Fibroblast of lung (primary cell): Measurements from ENCODE around the gene PYGB. TPM values are rescaled to one million over a fixed set of nuclear protein-coding genes. Genes with fewer than 3 reads are reported as not detected.

Experiments
- DNase-seq, 2 donors: peaks; one replicate each; pipeline versions ENCODE4 v3.0.0 to v3.0.0-alpha.2; 2010; ENCODE audit warnings: low read depth in 2 of 2
- H2AFZ ChIP-seq: 2 replicates; pipeline ENCODE4 v1.5.1; 2012; ENCODE audit warnings: low read length, control low read depth, inconsistent platforms
- H3K27ac ChIP-seq: 2 replicates; pipeline ENCODE4 v1.5.1; 2011; ENCODE audit warnings: low read length, control low read depth; ENCODE audit not compliant: insufficient read depth
- H3K27me3 ChIP-seq: 2 replicates; pipeline ENCODE4 v1.5.1; 2011; ENCODE audit warnings: mild to moderate bottlenecking, low read length; ENCODE audit not compliant: control insufficient read depth, insufficient read depth
- H3K36me3 ChIP-seq: 2 replicates; pipeline ENCODE4 v1.5.1; 2011; ENCODE audit warnings: low read length; ENCODE audit not compliant: control insufficient read depth, insufficient read depth
- H3K4me1 ChIP-seq: 2 replicates; pipeline ENCODE4 v1.5.1; 2011; ENCODE audit warnings: low read length; ENCODE audit not compliant: control insufficient read depth, insufficient read depth; ENCODE audit errors: extremely low read depth
- H3K4me2 ChIP-seq: 2 replicates; pipeline ENCODE4 v1.5.1; 2011; ENCODE audit warnings: low read length, control low read depth; ENCODE audit not compliant: insufficient read depth; ENCODE audit errors: extremely low read depth
- H3K4me3 ChIP-seq, 4 experiments: fragments of 200-600 bp in 1 of 4; sonication (generic) in 1 of 4; replicated peaks in 1 of 4; 2 replicates each; pipeline ENCODE4 v1.5.1; 2011 to 2016; ENCODE audit warnings: low read length in 4 of 4, low read depth in 3 of 4, mild to moderate bottlenecking in 3 of 4, control low read depth in 2 of 4, inconsistent platforms in 1 of 4, mixed read lengths in 1 of 4; ENCODE audit not compliant: insufficient read depth in 1 of 4; ENCODE audit errors: control extremely low read depth in 1 of 4
- H3K79me2 ChIP-seq: 2 replicates; pipeline ENCODE4 v1.5.1; 2012; ENCODE audit warnings: mild to moderate bottlenecking, low read length, inconsistent platforms; ENCODE audit not compliant: control insufficient read depth, insufficient read depth
- H3K9ac ChIP-seq: 2 replicates; pipeline ENCODE4 v1.5.1; 2011; ENCODE audit warnings: mild to moderate bottlenecking, low read length, control low read depth; ENCODE audit not compliant: insufficient read depth
- H3K9me3 ChIP-seq: 2 replicates; pipeline ENCODE4 v1.5.1; 2012; ENCODE audit warnings: low read depth, low read length; ENCODE audit not compliant: control insufficient read depth, insufficient read depth
- H4K20me1 ChIP-seq: 2 replicates; pipeline ENCODE4 v1.5.1; 2011; ENCODE audit warnings: low read length; ENCODE audit not compliant: control insufficient read depth, insufficient read depth; ENCODE audit errors: extremely low read depth
- EZH2 ChIP-seq: IDR thresholded peaks from 2 replicates; pipeline ENCODE4 v1.5.1; 2012; ENCODE audit warnings: low read length, control low read depth, mild to moderate bottlenecking; ENCODE audit errors: missing control alignments
- polyA plus RNA-seq, 2 donors: library from polyadenylated mRNA; depleted of rRNA in 1 of 2; stranded (reverse) in 1 of 2; unstranded in 1 of 2; fragments of >200 nt; gene quantifications; 2 replicates each; pipeline ENCODE4 v1.2.1, GENCODE V29; 2011 to 2012; ENCODE audit warnings: missing spikeins in 1 of 2
- total RNA-seq: library from RNA; depleted of rRNA; stranded (reverse); fragments of >200 nt; gene quantifications from 2 replicates; pipeline ENCODE4 v1.2.1, GENCODE V29; 2014
- TF ChIP-seq, protein P1 (sequence below), 2 donors: IDR thresholded peaks in 1 of 2; conservative IDR thresholded peaks in 1 of 2; 1 replicate in 1 of 2; 2 replicates in 1 of 2; pipeline ENCODE4 v1.5.1; 2011 to 2012; ENCODE audit warnings: low read length in 2 of 2, control low read depth in 1 of 2, inconsistent platforms in 1 of 2, low read depth in 1 of 2, mild to moderate bottlenecking in 1 of 2

The PYGB gene
- total and polyA plus RNA-seq, 2 donors (not counting 1 experiment from before 2014, with no cell fraction given), result 37.0 to 89.5 TPM

DNA sequence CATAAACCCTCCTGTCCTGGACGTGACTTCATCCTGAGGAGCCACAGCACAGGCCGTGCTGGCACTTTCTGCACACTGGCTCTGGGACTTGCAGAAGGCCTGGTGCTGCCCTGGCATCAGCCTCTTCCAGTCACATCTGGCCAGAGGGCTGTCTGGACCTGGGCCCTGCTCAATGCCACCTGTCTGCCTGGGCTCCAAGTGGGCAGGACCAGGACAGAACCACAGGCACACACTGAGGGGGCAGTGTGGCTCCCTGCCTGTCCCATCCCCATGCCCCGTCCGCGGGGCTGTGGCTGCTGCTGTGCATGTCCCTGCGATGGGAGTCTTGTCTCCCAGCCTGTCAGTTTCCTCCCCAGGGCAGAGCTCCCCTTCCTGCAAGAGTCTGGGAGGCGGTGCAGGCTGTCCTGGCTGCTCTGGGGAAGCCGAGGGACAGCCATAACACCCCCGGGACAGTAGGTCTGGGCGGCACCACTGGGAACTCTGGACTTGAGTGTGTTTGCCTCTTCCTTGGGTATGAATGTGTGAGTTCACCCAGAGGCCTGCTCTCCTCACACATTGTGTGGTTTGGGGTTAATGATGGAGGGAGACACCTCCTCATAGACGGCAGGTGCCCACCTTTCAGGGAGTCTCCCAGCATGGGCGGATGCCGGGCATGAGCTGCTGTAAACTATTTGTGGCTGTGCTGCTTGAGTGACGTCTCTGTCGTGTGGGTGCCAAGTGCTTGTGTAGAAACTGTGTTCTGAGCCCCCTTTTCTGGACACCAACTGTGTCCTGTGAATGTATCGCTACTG is 22.0 kb upstream of the PYGB start:
- Histone ChIP-seq H3K4me1 (peaks cover 26% of the 10 kb centered on the region), H3K4me3 (no peak overlapping the region), H3K27ac (no peak overlapping the region), H3K9ac (no peak overlapping the region), H3K9me3 (no peaks in the 10 kb centered on the region), H2AFZ (no peak overlapping the region), H4K20me1 (no peaks in the 10 kb centered on the region), H3K27me3 (no peaks in the 10 kb centered on the region), H3K4me2 (no peak overlapping the region), H3K36me3 (peaks cover 8% of the 10 kb centered on the region), H3K79me2 (no peaks in the 10 kb centered on the region)
- TF ChIP-seq, protein P1, sequence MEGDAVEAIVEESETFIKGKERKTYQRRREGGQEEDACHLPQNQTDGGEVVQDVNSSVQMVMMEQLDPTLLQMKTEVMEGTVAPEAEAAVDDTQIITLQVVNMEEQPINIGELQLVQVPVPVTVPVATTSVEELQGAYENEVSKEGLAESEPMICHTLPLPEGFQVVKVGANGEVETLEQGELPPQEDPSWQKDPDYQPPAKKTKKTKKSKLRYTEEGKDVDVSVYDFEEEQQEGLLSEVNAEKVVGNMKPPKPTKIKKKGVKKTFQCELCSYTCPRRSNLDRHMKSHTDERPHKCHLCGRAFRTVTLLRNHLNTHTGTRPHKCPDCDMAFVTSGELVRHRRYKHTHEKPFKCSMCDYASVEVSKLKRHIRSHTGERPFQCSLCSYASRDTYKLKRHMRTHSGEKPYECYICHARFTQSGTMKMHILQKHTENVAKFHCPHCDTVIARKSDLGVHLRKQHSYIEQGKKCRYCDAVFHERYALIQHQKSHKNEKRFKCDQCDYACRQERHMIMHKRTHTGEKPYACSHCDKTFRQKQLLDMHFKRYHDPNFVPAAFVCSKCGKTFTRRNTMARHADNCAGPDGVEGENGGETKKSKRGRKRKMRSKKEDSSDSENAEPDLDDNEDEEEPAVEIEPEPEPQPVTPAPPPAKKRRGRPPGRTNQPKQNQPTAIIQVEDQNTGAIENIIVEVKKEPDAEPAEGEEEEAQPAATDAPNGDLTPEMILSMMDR (conservative IDR thresholded peaks at IDR 0.05 in 1 of 2, IDR thresholded peaks at IDR 0.05 in 1 of 2; ENCODE audit: low read depth in 1 of 2, low read length in 2 of 2), result no peak
- no peak for TF ChIP-seq EZH2
- no peak for DNase-seq

- Histone ChIP-seq H3K4me2 (peak overlapping the region; percentile 8), H3K4me3 (no peak overlapping the region), H3K27me3 (no peaks in the 10 kb centered on the region), H3K9ac (no peak overlapping the region), H3K27ac (no peak overlapping the region), H3K79me2 (no peaks in the 10 kb centered on the region), H3K9me3 (no peaks in the 10 kb centered on the region), H3K4me1 (peaks cover 26% of the 10 kb centered on the region), H2AFZ (no peak overlapping the region), H4K20me1 (no peaks in the 10 kb centered on the region), H3K36me3 (peaks cover 8% of the 10 kb centered on the region)
- TF ChIP-seq, protein P1 (conservative IDR thresholded peaks at IDR 0.05 in 1 of 2, IDR thresholded peaks at IDR 0.05 in 1 of 2; ENCODE audit: low read depth in 1 of 2, low read length in 2 of 2), result no peak
- TF ChIP-seq EZH2, result no peak
- DNase-seq, result no peak
Measured at GRCh38 chr20:25226433-25227316, 21.2 kb upstream of the PYGB start.

DNA sequence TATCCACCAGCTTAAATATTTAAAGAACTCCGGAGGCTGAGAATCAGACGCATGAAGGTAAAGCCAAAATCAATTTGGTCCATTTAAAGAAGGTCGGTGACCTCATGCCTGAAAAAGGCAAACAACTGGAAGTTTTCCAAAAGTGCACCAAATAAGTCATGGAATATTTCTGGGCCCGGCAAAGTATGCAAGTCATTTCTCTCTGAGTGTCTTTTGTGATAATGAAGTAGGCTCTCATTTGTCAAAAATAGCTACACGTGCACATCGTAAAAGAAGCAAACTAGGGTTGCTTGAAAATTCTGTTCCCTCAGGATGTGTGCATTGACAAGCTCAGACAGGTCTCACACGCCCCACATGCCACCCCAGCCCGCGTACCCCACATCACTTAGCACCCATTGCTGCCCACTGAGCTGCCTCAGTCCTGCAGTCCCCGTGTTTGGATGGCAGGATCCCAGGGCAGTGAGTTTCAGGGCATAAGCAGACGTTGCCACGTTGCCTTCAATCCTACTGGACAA is 20.5 kb upstream of the PYGB start:
- no peaks in the 10 kb centered on the region for H3K79me2 ChIP-seq
- TF ChIP-seq, protein P1 (conservative IDR thresholded peaks at IDR 0.05 in 1 of 2, IDR thresholded peaks at IDR 0.05 in 1 of 2; ENCODE audit: low read depth in 1 of 2, low read length in 2 of 2), result no peak
- TF ChIP-seq EZH2, result no peak
- H4K20me1 ChIP-seq, result no peaks in the 10 kb centered on the region
- no peaks in the 10 kb centered on the region for H3K27me3 ChIP-seq
- H3K9me3 ChIP-seq, result no peaks in the 10 kb centered on the region
- H3K4me2 ChIP-seq, result peak overlapping the region; percentile 8
- peaks cover 8% of the 10 kb centered on the region for H3K36me3 ChIP-seq
- H3K9ac ChIP-seq, result no peak overlapping the region
- peak overlapping the region; percentile 36 for H3K27ac ChIP-seq
- H3K4me1 ChIP-seq, result peaks cover 25% of the 10 kb centered on the region
- no peak overlapping the region for H3K4me3 ChIP-seq
- DNase-seq, result peak; percentile 68 to 83
- H2AFZ ChIP-seq, result no peak overlapping the region
